Right lobe of liver (tissue), 4 donors: ENCODE measurements around the gene LOXL3.

Experiments used
- CTCF ChIP-seq, 4 donors: fragments of 200-600 bp in 3 of 4; fragments of 450-650 bp in 1 of 4; IDR thresholded peaks; one replicate each; pipeline versions ENCODE4 v1.5.1 to v1.8.0; 2016 to 2022; ENCODE audit warnings: antibody characterized with exemption in 4 of 4, mild to moderate bottlenecking in 2 of 4
- POLR2A ChIP-seq: fragments of 450-650 bp; IDR thresholded peaks from one replicate; pipeline ENCODE4 v1.6.1; 2017; ENCODE audit warnings: antibody characterized with exemption, mild to moderate bottlenecking
- donor health status: DM: no; HTN: no; CAD: no.
- donor health status: DM: no; HTN: no; CAD: no.
- donor health status: DM: no; HTN: yes; CAD: no.

GRCh38 chr2:74515981-74516633 lies 37.6 kb downstream of the LOXL3 start:
- TF ChIP-seq CTCF (IDR thresholded peaks at IDR 0.05) (no peak), POLR2A (no peak)
